Keratinocyte (primary cell): Measurements from ENCODE around the gene FBRS. TPM values are rescaled to one million over a fixed set of nuclear protein-coding genes. Genes with fewer than 3 reads are reported as not detected.

Experiments
- DNase-seq: peaks from one replicate; pipeline ENCODE4 v3.0.0-alpha.2; 2011; ENCODE audit warnings: low read depth, missing footprints, low spot score
- FAIRE-seq: peaks from 2 replicates; lab custom pipeline; 2011; peaks lifted over from hg19 to GRCh38; lab: Jason Lieb, UNC
- H2AFZ ChIP-seq: 2 replicates; pipeline ENCODE4 v1.6.0; 2012; ENCODE audit warnings: low read length, control low read depth, inconsistent platforms; ENCODE audit not compliant: control insufficient read depth
- H3K27ac ChIP-seq: 2 replicates; pipeline ENCODE4 v1.5.1; 2011; ENCODE audit warnings: low read length; ENCODE audit not compliant: control insufficient read depth, insufficient read depth
- H3K27me3 ChIP-seq: 3 replicates; pipeline ENCODE4 v1.6.0; 2011; ENCODE audit warnings: low read length; ENCODE audit not compliant: control insufficient read depth, insufficient read depth; ENCODE audit errors: extremely low read depth
- H3K36me3 ChIP-seq, 2 experiments: 2 replicates in 1 of 2; 3 replicates in 1 of 2; pipeline ENCODE4 v1.5.1; 2011; ENCODE audit warnings: low read length in 2 of 2, mild to moderate bottlenecking in 1 of 2; ENCODE audit not compliant: control insufficient read depth in 2 of 2, insufficient read depth in 2 of 2; ENCODE audit errors: extremely low read depth in 1 of 2
- H3K4me1 ChIP-seq: 3 replicates; pipeline ENCODE4 v1.5.1; 2011; ENCODE audit warnings: low read length; ENCODE audit not compliant: control insufficient read depth, insufficient read depth; ENCODE audit errors: extremely low read depth
- H3K4me2 ChIP-seq: 3 replicates; pipeline ENCODE4 v1.6.0; 2011; ENCODE audit warnings: low read depth, low read length; ENCODE audit not compliant: control insufficient read depth, insufficient read depth; ENCODE audit errors: extremely low read depth
- H3K4me3 ChIP-seq, 3 experiments: fragments of 200-600 bp in 1 of 3; sonication (generic) in 1 of 3; 2 replicates in 2 of 3; 3 replicates in 1 of 3; pipeline ENCODE4 v1.5.1; 2011 to 2016; ENCODE audit warnings: low read length in 3 of 3, mild to moderate bottlenecking in 3 of 3, control low read depth in 2 of 3, inconsistent platforms in 1 of 3, low read depth in 1 of 3, mixed read lengths in 1 of 3, mixed run types in 1 of 3, moderate library complexity in 1 of 3; ENCODE audit not compliant: control insufficient read depth in 2 of 3, insufficient read depth in 2 of 3; ENCODE audit errors: extremely low read depth in 1 of 3
- H3K79me2 ChIP-seq: 2 replicates; pipeline ENCODE4 v1.6.0; 2012; ENCODE audit warnings: low read length; ENCODE audit not compliant: control insufficient read depth, insufficient read depth
- H3K9ac ChIP-seq: 3 replicates; pipeline ENCODE4 v1.6.0; 2011; ENCODE audit warnings: low read length; ENCODE audit not compliant: control insufficient read depth, insufficient read depth; ENCODE audit errors: extremely low read depth
- H3K9me1 ChIP-seq: 3 replicates; pipeline ENCODE4 v1.6.0; 2011; ENCODE audit warnings: low read length; ENCODE audit not compliant: control insufficient read depth, insufficient read depth; ENCODE audit errors: extremely low read depth
- H3K9me3 ChIP-seq: 2 replicates; pipeline ENCODE4 v1.5.1; 2012; ENCODE audit warnings: low read depth, low read length; ENCODE audit not compliant: control insufficient read depth
- H4K20me1 ChIP-seq: 3 replicates; pipeline ENCODE4 v1.6.0; 2011; ENCODE audit warnings: low read length; ENCODE audit not compliant: control insufficient read depth, insufficient read depth; ENCODE audit errors: extremely low read depth
- EZH2 ChIP-seq: IDR thresholded peaks from one replicate; pipeline ENCODE4 v1.6.1; 2012; ENCODE audit warnings: inconsistent platforms, mild to moderate bottlenecking, low read length, moderate library complexity
- dilution Hi-C: fragments of 300-500 bp; cut with MboI; formaldehyde crosslinking; loops from one replicate; pipeline ENCODE4 v1.7.0; 2020; ENCODE audit warnings: low sequenced_read_pairs; ENCODE audit not compliant: extremely low pct_ligation_motif_present
- polyA plus RNA-seq, 5 experiments: library from polyadenylated mRNA; depleted of rRNA in 3 of 5; stranded (reverse) in 3 of 5; stranded (forward) in 1 of 5; unstranded in 1 of 5; fragments of >200 nt; gene quantifications; 1 replicate in 1 of 5; 2 replicates in 3 of 5; 3 replicates in 1 of 5; pipeline versions ENCODE4 v1.2.1 to v1.2.3, GENCODE V29; 2011 to 2012; ENCODE audit warnings: missing spikeins in 2 of 5, low read depth in 1 of 5, low replicate concordance in 1 of 5
- TF ChIP-seq, protein P1 (sequence below), 3 experiments: IDR thresholded peaks in 1 of 3; conservative IDR thresholded peaks in 1 of 3; optimal IDR thresholded peaks in 1 of 3; 2 replicates in 2 of 3; 3 replicates in 1 of 3; pipeline versions ENCODE3 to v1.5.1; 2011; ENCODE audit warnings: low read length in 3 of 3, mild to moderate bottlenecking in 3 of 3, moderate library complexity in 2 of 3, control low read depth in 1 of 3, inconsistent platforms in 1 of 3; ENCODE audit not compliant: insufficient read depth in 2 of 3; ENCODE audit errors: extremely low read depth in 1 of 3

FBRS gene
- polyA plus RNA-seq, 1 donor (not counting 4 experiments of a cell fraction or from before 2014, with no cell fraction given): 5.1 TPM

DNA sequence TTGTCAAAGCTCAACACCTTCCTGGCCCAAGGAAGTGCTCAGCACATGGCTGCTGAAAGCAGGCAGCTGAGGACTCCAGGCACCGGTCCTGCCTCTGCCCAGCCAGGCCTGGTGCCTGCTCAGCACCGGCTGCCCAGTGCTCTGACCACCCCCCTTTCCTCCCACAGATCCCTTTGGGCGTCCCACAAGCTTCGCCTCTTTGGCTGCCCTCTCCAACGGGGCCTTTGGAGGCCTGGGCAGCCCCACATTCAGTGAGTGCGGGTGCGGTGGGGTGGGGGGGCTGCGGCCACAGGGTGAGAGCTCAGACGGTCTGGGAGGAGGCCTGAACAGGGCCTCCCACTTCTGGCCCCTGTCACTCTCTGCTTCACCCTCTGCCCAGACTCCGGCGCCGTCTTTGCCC, 10.2 kb downstream of the FBRS start:
- peaks cover 30 to 44% of the 10 kb centered on the region in 2 experiments for H3K36me3 ChIP-seq
- peaks cover 13% of the 10 kb centered on the region for H3K79me2 ChIP-seq
- no peak overlapping the region for H3K27ac ChIP-seq
- H4K20me1 ChIP-seq: no peaks in the 10 kb centered on the region
- DNase-seq: no peak
- H3K9me3 ChIP-seq: no peaks in the 10 kb centered on the region
- H3K4me3 ChIP-seq: no peak overlapping the region
- H3K27me3 ChIP-seq: no peaks in the 10 kb centered on the region
- H3K9me1 ChIP-seq: no peaks in the 10 kb centered on the region
- H3K9ac ChIP-seq: no peak overlapping the region
- no peak overlapping the region for H2AFZ ChIP-seq
- H3K4me2 ChIP-seq: no peak overlapping the region
- dilution Hi-C loops: no loop called here
- H3K4me1 ChIP-seq: no peaks in the 10 kb centered on the region
- no peak for FAIRE-seq
- no peak for TF ChIP-seq EZH2
- TF ChIP-seq, protein P1, sequence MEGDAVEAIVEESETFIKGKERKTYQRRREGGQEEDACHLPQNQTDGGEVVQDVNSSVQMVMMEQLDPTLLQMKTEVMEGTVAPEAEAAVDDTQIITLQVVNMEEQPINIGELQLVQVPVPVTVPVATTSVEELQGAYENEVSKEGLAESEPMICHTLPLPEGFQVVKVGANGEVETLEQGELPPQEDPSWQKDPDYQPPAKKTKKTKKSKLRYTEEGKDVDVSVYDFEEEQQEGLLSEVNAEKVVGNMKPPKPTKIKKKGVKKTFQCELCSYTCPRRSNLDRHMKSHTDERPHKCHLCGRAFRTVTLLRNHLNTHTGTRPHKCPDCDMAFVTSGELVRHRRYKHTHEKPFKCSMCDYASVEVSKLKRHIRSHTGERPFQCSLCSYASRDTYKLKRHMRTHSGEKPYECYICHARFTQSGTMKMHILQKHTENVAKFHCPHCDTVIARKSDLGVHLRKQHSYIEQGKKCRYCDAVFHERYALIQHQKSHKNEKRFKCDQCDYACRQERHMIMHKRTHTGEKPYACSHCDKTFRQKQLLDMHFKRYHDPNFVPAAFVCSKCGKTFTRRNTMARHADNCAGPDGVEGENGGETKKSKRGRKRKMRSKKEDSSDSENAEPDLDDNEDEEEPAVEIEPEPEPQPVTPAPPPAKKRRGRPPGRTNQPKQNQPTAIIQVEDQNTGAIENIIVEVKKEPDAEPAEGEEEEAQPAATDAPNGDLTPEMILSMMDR (optimal IDR thresholded peaks at IDR 0.05 in 1 of 3, IDR thresholded peaks at IDR 0.05 in 1 of 3, conservative IDR thresholded peaks at IDR 0.05 in 1 of 3; ENCODE audit: extremely low read depth in 1 of 3, insufficient read depth in 2 of 3, low read length in 3 of 3): no peak

DNA sequence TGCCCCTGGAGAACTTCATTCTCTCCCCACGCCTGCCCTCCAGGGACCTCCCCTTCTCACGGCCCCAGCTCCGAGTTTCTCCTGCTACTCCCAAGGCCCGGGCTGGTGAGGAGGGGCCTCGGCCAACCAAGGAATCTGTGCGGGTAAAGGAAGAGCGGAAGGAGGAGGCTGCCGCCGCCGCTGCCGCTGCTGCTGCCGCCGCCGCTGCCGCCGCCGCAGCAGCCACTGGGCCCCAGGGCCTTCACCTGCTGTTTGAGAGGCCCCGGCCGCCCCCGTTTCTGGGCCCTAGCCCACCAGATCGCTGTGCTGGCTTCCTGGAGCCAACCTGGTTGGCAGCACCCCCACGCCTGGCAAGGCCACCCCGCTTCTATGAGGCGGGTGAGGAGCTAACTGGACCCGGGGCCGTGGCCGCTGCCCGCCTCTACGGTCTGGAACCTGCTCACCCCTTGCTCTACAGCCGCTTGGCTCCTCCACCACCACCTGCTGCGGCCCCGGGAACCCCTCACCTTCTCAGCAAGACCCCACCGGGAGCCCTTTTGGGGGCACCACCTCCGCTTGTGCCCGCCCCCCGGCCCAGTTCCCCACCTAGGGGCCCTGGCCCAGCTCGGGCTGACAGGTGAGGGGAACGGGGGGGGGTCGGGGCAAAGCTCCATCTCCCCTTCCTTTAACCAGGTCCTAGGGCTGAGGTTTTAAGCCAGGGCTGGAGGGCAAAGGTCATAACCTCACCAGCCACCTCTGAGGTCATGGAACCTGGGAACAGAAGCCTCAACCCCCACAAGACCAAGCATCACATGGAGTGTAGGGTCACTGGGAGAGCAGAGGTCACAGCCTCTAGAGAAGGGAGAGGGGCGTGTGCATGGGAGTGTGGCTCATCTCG, 11.0 kb downstream of the FBRS start:
- Histone ChIP-seq H4K20me1 (no peaks in the 10 kb centered on the region), H3K27ac (no peak overlapping the region), H2AFZ (no peak overlapping the region), H3K79me2 (peaks cover 7% of the 10 kb centered on the region), H3K4me3 (no peak overlapping the region), H3K4me2 (no peak overlapping the region), H3K9me3 (no peaks in the 10 kb centered on the region), H3K36me3 (peaks cover 26 to 41% of the 10 kb centered on the region in 2 experiments), H3K9me1 (no peaks in the 10 kb centered on the region), H3K9ac (no peak overlapping the region), H3K27me3 (no peaks in the 10 kb centered on the region), H3K4me1 (no peaks in the 10 kb centered on the region)
- dilution Hi-C loops: no loop called here
- FAIRE-seq: no peak
- DNase-seq: no peak
- TF ChIP-seq, protein P1 (optimal IDR thresholded peaks at IDR 0.05 in 1 of 3, IDR thresholded peaks at IDR 0.05 in 1 of 3, conservative IDR thresholded peaks at IDR 0.05 in 1 of 3; ENCODE audit: extremely low read depth in 1 of 3, insufficient read depth in 2 of 3, low read length in 3 of 3): no peak
- no peak for TF ChIP-seq EZH2
